Caco-2 (cell line): ENCODE data around the gene LAMTOR5. TPM values are rescaled to one million over a fixed set of nuclear protein-coding genes. Genes with fewer than 3 reads are reported as not detected.
"Not testable (repeated sequence)": the region's sequence is repeated elsewhere in the genome, so short reads cannot be mapped to it uniquely, and the experiment has no call there.

Experiments used
- BruUV-seq: library from RNA; stranded (reverse); fragments of 400-500 nt; replicated peaks from 2 replicates; lab custom pipeline; 2021; lab: Mats Ljungman, UMichigan
- CTCF ChIA-PET: fragments of 300-600 bp; sonication (Branson Sonifier 250); formaldehyde crosslinking; loops from one replicate; lab custom pipeline; 2022; ENCODE audit warnings: antibody characterized with exemption; lab: Charles Lee
- POLR2A ChIA-PET: fragments of 300-600 bp; sonication (Branson Sonifier 250); formaldehyde crosslinking; loops from one replicate; lab custom pipeline; 2022; ENCODE audit warnings: antibody characterized with exemption; lab: Charles Lee
- DNase-seq, 2 experiments: peaks; one replicate each; pipeline versions ENCODE4 v3.0.0 to v3.0.0-alpha.2; 2020 to 2022
- H3K27me3 ChIP-seq: replicated peaks from 2 replicates; pipeline ENCODE4 v1.6.0; 2011; ENCODE audit warnings: low read length; ENCODE audit not compliant: control insufficient read depth, insufficient read depth
- H3K36me3 ChIP-seq: 2 replicates; pipeline ENCODE4 v1.5.1; 2011; ENCODE audit warnings: low read length; ENCODE audit not compliant: control insufficient read depth, insufficient read depth
- H3K4me1 ChIP-seq: fragments of 250-450 bp; sonication (Bioruptor Pico); 2 replicates; pipeline ENCODE4 v1.5.1; 2020; ENCODE audit warnings: mild to moderate bottlenecking
- H3K4me3 ChIP-seq: 2 replicates; pipeline ENCODE4 v1.5.1; 2011; ENCODE audit warnings: low read depth, mild to moderate bottlenecking, control low read depth, low read length
- H3K9me3 ChIP-seq: fragments of 250-450 bp; sonication (Bioruptor Pico); 2 replicates; pipeline ENCODE4 v1.5.1; 2020; ENCODE audit warnings: mild to moderate bottlenecking, moderate library complexity
- H3K27ac Mint-ChIP-seq: one replicate; pipeline ENCODE4 v1.8.0; 2022; ENCODE audit warnings: mixed read lengths; ENCODE audit not compliant: unreplicated experiment
- H3K27me3 Mint-ChIP-seq: one replicate; pipeline ENCODE4 v1.8.0; 2022; ENCODE audit warnings: mixed read lengths; ENCODE audit not compliant: insufficient read depth, unreplicated experiment
- H3K36me3 Mint-ChIP-seq: one replicate; pipeline ENCODE4 v1.8.0; 2022; ENCODE audit warnings: mild to moderate bottlenecking, mixed read lengths; ENCODE audit not compliant: insufficient read depth, unreplicated experiment
- H3K4me1 Mint-ChIP-seq: one replicate; pipeline ENCODE4 v1.8.0; 2022; ENCODE audit warnings: low read depth, mixed read lengths; ENCODE audit not compliant: unreplicated experiment
- H3K4me3 Mint-ChIP-seq: one replicate; pipeline ENCODE4 v1.8.0; 2022; ENCODE audit warnings: mild to moderate bottlenecking, moderate library complexity, mixed read lengths; ENCODE audit not compliant: unreplicated experiment
- H3K9me3 Mint-ChIP-seq: one replicate; pipeline ENCODE4 v1.8.0; 2022; ENCODE audit warnings: mixed read lengths; ENCODE audit not compliant: unreplicated experiment
- intact Hi-C: fragments of 100-400 bp; cut with micrococcal nuclease; formaldehyde crosslinking; loops from one replicate; pipeline ENCODE4 v1.10.0; 2022; ENCODE audit not compliant: unreplicated experiment
- total RNA-seq: library from RNA; stranded (reverse); gene quantifications from 2 replicates; pipeline ENCODE4 v1.2.3, GENCODE V29; 2022
- TF ChIP-seq, protein P1 (sequence below), 2 experiments: fragments of 200-600 bp in 1 of 2; IDR thresholded peaks; 1 replicate in 1 of 2; 2 replicates in 1 of 2; pipeline versions ENCODE4 v1.5.1 to v1.8.0; 2011 to 2022; ENCODE audit warnings: antibody characterized with exemption in 1 of 2, control low read depth in 1 of 2, inconsistent platforms in 1 of 2, low read depth in 1 of 2, low read length in 1 of 2, mild to moderate bottlenecking in 1 of 2, moderate library complexity in 1 of 2; ENCODE audit not compliant: insufficient read depth in 1 of 2, severe bottlenecking in 1 of 2, unreplicated experiment in 1 of 2

Gene LAMTOR5
- total RNA-seq, 1 experiment from 2014 or later: 106 TPM

DNA sequence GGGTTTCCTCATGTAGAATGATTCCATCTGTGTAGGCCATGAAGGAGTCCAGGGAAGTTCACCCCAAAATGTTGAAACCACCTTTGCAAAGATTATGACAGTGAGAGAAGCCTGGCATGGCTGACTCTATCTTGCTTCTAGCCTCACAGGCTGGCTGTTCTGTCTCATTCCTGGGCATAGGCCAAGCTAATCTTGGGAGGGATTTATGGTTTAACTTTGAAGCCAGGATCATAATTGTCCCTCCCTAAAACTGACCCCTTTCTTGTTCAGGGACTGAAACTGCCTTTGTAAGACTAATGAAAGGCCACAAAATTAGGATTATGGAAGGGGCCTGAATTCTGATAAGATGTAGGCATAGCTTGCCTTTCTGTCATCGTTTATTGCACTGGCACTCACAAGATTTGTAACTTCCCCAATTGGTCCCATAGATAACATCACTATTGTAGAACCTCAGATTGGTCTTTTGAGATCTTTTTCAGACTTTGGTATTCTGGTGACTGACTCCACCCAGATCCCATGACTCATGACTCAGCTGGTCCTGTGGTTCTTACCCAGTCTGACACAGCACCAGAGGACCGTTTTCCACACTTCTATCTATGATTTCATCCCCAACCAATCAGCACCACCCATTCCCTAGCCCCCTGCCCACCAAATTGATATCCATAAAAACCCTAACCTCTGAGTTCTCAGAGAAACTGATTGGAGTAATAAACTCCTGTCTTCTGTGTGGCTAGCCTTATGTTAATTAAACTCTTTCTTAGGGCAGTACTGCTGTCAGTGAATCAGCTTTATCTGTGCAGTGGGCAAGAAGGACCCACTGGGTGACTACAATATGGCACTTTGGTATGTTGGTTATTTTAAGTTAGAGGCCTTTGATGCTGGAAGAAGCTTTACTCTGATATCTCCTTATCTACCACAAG lies 13.6 kb upstream of the LAMTOR5 start:
- no peak overlapping the region for H3K27ac Mint-ChIP-seq
- no peaks in the 10 kb centered on the region for H3K9me3 ChIP-seq
- H3K4me1 ChIP-seq: no peaks in the 10 kb centered on the region
- CTCF ChIA-PET: no interaction called here
- intact Hi-C loops: no loop called here
- no peak overlapping the region for H3K4me3 Mint-ChIP-seq
- DNase-seq: no peak
- TF ChIP-seq, protein P1, sequence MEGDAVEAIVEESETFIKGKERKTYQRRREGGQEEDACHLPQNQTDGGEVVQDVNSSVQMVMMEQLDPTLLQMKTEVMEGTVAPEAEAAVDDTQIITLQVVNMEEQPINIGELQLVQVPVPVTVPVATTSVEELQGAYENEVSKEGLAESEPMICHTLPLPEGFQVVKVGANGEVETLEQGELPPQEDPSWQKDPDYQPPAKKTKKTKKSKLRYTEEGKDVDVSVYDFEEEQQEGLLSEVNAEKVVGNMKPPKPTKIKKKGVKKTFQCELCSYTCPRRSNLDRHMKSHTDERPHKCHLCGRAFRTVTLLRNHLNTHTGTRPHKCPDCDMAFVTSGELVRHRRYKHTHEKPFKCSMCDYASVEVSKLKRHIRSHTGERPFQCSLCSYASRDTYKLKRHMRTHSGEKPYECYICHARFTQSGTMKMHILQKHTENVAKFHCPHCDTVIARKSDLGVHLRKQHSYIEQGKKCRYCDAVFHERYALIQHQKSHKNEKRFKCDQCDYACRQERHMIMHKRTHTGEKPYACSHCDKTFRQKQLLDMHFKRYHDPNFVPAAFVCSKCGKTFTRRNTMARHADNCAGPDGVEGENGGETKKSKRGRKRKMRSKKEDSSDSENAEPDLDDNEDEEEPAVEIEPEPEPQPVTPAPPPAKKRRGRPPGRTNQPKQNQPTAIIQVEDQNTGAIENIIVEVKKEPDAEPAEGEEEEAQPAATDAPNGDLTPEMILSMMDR (IDR thresholded peaks at IDR 0.05; ENCODE audit: insufficient read depth in 1 of 2, low read depth in 1 of 2, low read length in 1 of 2, severe bottlenecking in 1 of 2, unreplicated experiment in 1 of 2): no peak
- no peaks in the 10 kb centered on the region for H3K27me3 ChIP-seq
- no TSS peak for BruUV-seq
- no peaks in the 10 kb centered on the region for H3K4me1 Mint-ChIP-seq
- no peaks in the 10 kb centered on the region for H3K9me3 Mint-ChIP-seq
- H3K27me3 Mint-ChIP-seq: no peaks in the 10 kb centered on the region
- H3K36me3 Mint-ChIP-seq: no peaks in the 10 kb centered on the region
- no peak overlapping the region for H3K4me3 ChIP-seq
- no peaks in the 10 kb centered on the region for H3K36me3 ChIP-seq
- POLR2A ChIA-PET: no interaction called here

- no peaks in the 10 kb centered on the region for H3K4me1 Mint-ChIP-seq
- Histone ChIP-seq H3K36me3 (no peaks in the 10 kb centered on the region), H3K4me1 (no peaks in the 10 kb centered on the region), H3K27me3 (no peaks in the 10 kb centered on the region), H3K9me3 (no peaks in the 10 kb centered on the region), H3K4me3 (no peak overlapping the region)
- no peak overlapping the region for H3K27ac Mint-ChIP-seq
- no peak for DNase-seq
- BruUV-seq: no TSS peak
- no peaks in the 10 kb centered on the region for H3K9me3 Mint-ChIP-seq
- CTCF ChIA-PET: no interaction called here
- intact Hi-C loops: no loop called here
- H3K27me3 Mint-ChIP-seq: no peaks in the 10 kb centered on the region
- no peak overlapping the region for H3K4me3 Mint-ChIP-seq
- no peaks in the 10 kb centered on the region for H3K36me3 Mint-ChIP-seq
- TF ChIP-seq, protein P1 (IDR thresholded peaks at IDR 0.05; ENCODE audit: insufficient read depth in 1 of 2, low read depth in 1 of 2, low read length in 1 of 2, severe bottlenecking in 1 of 2, unreplicated experiment in 1 of 2): no peak
- POLR2A ChIA-PET: no interaction called here
These were observed 12.6 kb upstream of the LAMTOR5 start for GRCh38 chr1:110420023-110420662.

DNA sequence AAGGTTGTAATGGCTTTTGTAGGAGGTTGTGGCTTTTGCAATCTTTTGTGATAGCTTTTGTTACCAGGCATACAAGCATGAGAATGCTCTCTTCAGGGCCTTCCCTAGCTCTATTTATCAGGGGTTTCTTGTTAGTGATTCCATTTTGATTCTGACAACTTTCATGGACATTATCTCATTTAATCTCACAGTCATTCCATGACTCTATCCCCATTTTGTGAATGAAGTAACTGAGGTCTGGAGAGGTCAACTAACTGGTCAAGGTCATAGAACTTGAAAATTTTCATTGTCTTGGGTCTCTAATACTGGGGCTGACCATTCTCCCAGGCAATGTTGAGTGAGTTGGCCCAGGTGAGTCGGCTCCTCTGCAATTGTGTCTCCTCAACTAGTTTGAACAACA lies 11.2 kb upstream of the LAMTOR5 start:
- Histone ChIP-seq H3K4me3 (no peak overlapping the region), H3K9me3 (no peaks in the 10 kb centered on the region), H3K36me3 (no peaks in the 10 kb centered on the region), H3K4me1 (no peaks in the 10 kb centered on the region), H3K27me3 (no peaks in the 10 kb centered on the region)
- no peaks in the 10 kb centered on the region for H3K36me3 Mint-ChIP-seq
- H3K9me3 Mint-ChIP-seq: no peaks in the 10 kb centered on the region
- DNase-seq: no peak
- H3K27ac Mint-ChIP-seq: no peak overlapping the region
- ChIA-PET POLR2A (no interaction called here), CTCF (no interaction called here)
- no peaks in the 10 kb centered on the region for H3K27me3 Mint-ChIP-seq
- TF ChIP-seq, protein P1 (IDR thresholded peaks at IDR 0.05; ENCODE audit: insufficient read depth in 1 of 2, low read depth in 1 of 2, low read length in 1 of 2, severe bottlenecking in 1 of 2, unreplicated experiment in 1 of 2): no peak
- H3K4me3 Mint-ChIP-seq: no peak overlapping the region
- H3K4me1 Mint-ChIP-seq: no peaks in the 10 kb centered on the region
- BruUV-seq: no TSS peak
- intact Hi-C loops: no loop called here

DNA sequence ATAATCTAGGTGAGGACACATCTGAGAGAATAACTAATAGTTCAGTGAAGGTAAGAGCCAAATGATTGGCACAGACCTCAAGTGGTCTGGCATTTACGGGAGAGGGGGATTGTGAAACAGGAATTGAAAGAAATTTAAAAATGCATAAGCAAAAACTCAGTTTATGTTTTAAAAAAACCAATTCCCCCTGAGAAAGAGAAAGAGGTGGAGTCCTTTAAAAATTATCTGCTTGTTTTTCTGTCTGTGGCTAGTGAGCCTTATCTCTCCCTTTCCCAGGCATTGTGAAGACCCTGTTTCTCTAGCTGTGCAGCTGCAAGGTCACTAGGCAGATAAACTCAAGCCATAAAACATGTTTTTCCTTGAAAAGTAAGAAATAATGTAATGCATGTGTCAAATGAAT lies 5.6 kb upstream of the LAMTOR5 start:
- BruUV-seq, H3K9me3 ChIP-seq, DNase-seq, H3K4me3 Mint-ChIP-seq, POLR2A ChIA-PET, H3K27me3 Mint-ChIP-seq, H3K27me3 ChIP-seq, H3K36me3 ChIP-seq, H3K27ac Mint-ChIP-seq, H3K36me3 Mint-ChIP-seq, H3K4me3 ChIP-seq, intact Hi-C loops, H3K4me1 Mint-ChIP-seq, H3K9me3 Mint-ChIP-seq, H3K4me1 ChIP-seq: not testable (repeated sequence)
- CTCF ChIA-PET: interaction anchor here (0.6 to 5.9 kb wide), 16 partner anchors 10 to 205 kb away, joined by 3 to 51 read pairs (median 5); partner anchors contain the start of gene RBM15
